Ovary (tissue), 3 donors: ENCODE data around the gene OSBPL3.

Experiments
- EP300 ChIP-seq: sonication (generic); formaldehyde crosslinking; IDR thresholded peaks from one replicate; pipeline ENCODE4 v1.6.1; 2017; ENCODE audit warnings: antibody characterized with exemption
- POLR2A ChIP-seq: fragments of 450-650 bp; IDR thresholded peaks from one replicate; pipeline ENCODE4 v1.6.1; 2017; ENCODE audit warnings: antibody characterized with exemption, mild to moderate bottlenecking, moderate library complexity
- TF ChIP-seq, protein P1 (sequence below), 3 donors: fragments of 450-650 bp in 2 of 3; fragments of 200-600 bp in 1 of 3; IDR thresholded peaks; one replicate each; pipeline versions ENCODE4 v1.5.1 to v1.8.0; 2016 to 2022; ENCODE audit warnings: antibody characterized with exemption in 3 of 3, mild to moderate bottlenecking in 1 of 3
- donor health status: DM: no; HTN: no; CAD: no.

DNA sequence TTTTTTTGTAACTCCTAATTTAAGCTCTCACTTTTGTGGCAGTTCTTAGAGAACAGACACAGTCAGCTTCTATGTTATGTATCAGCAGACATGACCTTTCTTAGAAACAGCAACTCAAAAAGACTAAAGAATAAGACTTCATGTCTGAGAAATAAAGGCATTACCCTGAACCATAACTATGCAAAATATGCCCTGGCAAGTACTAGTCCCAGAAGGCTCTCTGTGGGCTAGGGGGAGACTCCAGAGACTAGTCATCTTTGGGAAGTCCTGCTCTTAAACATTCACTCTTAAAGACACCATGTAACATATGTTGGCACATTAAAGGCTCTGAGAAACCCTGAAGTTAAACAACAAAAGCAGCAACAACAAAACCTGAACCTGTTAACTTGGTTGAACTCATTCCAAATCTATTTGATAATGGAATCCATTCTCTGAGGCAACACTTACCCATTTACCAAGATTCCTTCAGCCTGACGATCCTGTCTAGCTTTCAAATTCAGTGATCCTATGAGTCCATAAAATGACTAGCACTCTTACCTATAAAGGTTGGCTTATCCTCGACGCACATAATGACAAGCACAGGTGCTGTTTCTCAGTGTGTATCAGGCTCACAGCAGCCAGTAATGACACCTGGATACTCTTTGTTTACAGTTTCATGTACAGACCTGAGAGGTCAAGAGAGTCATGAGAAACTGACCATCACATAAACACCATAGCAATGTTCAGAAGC is 62.3 kb downstream of the OSBPL3 start:
- TF ChIP-seq, protein P1, sequence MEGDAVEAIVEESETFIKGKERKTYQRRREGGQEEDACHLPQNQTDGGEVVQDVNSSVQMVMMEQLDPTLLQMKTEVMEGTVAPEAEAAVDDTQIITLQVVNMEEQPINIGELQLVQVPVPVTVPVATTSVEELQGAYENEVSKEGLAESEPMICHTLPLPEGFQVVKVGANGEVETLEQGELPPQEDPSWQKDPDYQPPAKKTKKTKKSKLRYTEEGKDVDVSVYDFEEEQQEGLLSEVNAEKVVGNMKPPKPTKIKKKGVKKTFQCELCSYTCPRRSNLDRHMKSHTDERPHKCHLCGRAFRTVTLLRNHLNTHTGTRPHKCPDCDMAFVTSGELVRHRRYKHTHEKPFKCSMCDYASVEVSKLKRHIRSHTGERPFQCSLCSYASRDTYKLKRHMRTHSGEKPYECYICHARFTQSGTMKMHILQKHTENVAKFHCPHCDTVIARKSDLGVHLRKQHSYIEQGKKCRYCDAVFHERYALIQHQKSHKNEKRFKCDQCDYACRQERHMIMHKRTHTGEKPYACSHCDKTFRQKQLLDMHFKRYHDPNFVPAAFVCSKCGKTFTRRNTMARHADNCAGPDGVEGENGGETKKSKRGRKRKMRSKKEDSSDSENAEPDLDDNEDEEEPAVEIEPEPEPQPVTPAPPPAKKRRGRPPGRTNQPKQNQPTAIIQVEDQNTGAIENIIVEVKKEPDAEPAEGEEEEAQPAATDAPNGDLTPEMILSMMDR (IDR thresholded peaks at IDR 0.05) = no peak
- no peak for TF ChIP-seq POLR2A
- no peak for TF ChIP-seq EP300
